Subcutaneous adipose tissue (tissue), 4 donors: ENCODE measurements around the gene NOL12. TPM values are rescaled to one million over a fixed set of nuclear protein-coding genes. Genes with fewer than 3 reads are reported as not detected.

ENCODE experiments used
- total RNA-seq, 4 donors: library from RNA; depleted of rRNA; stranded (reverse); fragments of >200 nt; gene quantifications; one replicate each; pipeline ENCODE4 v1.1.0, GENCODE V29; 2016
- TF ChIP-seq, protein P1 (sequence below): fragments of 450-650 bp; IDR thresholded peaks from one replicate; pipeline ENCODE4 v1.5.1; 2016; ENCODE audit warnings: low read depth, mild to moderate bottlenecking, control low read depth, antibody characterized with exemption, moderate library complexity

NOL12 gene
- total RNA-seq, 4 donors from 2014 or later: 18.7 to 35.8 (median 21.4) TPM

DNA sequence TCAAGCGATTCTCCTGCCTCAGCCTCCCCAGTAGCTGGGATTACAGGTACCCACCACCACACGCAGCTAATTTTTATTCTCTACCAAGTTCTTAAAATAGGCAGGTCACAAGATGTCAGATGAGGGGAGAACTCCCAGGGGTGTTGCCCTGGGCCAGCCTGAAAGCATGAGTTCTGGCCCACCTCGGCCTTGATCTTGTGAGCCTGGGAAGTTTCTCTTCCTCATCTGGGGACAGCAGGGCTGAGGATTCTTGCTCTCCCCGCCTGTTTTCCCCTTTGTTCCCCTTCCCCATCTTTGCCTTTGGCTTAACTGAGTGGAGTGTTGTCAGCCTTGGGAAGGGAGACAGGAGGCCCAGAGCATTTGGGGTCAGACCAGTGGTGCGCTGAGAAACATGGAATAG is 24.1 kb upstream of the NOL12 start:
- TF ChIP-seq, protein P1, sequence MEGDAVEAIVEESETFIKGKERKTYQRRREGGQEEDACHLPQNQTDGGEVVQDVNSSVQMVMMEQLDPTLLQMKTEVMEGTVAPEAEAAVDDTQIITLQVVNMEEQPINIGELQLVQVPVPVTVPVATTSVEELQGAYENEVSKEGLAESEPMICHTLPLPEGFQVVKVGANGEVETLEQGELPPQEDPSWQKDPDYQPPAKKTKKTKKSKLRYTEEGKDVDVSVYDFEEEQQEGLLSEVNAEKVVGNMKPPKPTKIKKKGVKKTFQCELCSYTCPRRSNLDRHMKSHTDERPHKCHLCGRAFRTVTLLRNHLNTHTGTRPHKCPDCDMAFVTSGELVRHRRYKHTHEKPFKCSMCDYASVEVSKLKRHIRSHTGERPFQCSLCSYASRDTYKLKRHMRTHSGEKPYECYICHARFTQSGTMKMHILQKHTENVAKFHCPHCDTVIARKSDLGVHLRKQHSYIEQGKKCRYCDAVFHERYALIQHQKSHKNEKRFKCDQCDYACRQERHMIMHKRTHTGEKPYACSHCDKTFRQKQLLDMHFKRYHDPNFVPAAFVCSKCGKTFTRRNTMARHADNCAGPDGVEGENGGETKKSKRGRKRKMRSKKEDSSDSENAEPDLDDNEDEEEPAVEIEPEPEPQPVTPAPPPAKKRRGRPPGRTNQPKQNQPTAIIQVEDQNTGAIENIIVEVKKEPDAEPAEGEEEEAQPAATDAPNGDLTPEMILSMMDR: no peak

DNA sequence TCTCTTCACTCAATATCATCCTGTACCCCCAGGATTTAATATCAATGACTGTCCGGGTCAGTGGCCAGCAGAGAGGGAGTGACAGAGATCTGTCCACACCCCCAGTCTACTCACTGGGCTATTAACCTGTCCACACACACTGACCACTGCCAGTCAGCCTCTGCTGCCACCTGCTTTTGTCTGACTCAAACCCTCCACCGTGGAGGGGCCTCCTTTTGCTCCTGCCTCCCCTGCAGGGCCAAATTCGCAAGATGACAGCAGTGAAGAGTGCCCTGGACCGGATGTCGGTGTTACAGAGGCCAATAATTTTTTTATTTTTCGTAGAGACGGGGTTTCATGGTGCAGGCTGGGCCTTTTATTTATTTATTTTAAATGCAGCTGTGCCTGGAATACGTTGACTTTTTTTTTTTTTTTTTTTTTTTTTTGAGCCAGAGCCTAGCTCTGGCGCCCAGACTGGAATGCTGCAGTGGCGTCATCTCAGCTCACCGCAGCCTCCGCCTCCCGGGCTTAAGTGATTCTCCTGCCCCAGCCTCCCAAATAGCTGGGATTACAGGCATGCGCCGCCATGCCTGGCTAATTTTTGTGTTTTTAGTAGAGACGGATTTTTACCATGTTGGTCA is 22.5 kb upstream of the NOL12 start:
- TF ChIP-seq, protein P1: no peak

- TF ChIP-seq, protein P1: no peak
Measured at GRCh38 chr22:37664249-37665101, 21.7 kb upstream of the NOL12 start.

GRCh38 chr22:37665487-37665886 is 20.7 kb upstream of the NOL12 start:
- TF ChIP-seq, protein P1: no peak

- TF ChIP-seq, protein P1: no peak
Measured at GRCh38 chr22:37669586-37669985, 16.6 kb upstream of the NOL12 start.

DNA sequence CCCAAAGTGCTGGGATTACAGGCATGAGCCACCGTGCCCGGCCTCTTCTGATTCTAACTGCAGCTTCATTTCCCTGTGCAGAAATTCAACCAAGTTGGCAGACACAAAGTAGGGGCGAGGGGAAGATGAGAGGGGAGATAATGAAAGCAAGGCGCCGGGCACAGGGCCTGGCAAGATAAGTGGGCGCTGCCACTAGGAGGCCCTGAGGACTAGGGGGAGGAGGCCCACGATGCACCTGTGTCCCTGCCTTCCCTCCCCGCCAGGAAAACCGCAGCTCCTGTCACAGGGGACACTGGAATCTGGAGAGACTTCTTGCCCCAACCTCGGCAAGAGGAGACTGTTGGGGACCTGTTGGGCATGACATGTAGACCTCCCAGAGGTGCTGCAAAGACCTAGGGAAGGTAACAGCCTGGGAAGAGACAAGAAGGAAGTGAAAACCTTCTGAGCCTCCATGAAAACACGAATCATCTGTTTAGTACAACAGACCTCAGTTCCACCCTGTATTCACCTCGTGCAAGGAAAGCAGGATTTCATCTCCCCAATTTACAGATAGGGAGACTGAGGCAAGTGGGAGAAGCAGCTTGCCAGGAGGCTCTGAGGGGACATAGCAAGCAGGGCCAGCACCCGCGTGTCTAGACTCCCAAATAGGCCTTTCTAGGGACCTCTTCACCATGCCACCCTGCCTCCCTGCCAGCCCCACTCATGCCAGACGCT is 13.8 kb upstream of the NOL12 start:
- TF ChIP-seq, protein P1: no peak

DNA sequence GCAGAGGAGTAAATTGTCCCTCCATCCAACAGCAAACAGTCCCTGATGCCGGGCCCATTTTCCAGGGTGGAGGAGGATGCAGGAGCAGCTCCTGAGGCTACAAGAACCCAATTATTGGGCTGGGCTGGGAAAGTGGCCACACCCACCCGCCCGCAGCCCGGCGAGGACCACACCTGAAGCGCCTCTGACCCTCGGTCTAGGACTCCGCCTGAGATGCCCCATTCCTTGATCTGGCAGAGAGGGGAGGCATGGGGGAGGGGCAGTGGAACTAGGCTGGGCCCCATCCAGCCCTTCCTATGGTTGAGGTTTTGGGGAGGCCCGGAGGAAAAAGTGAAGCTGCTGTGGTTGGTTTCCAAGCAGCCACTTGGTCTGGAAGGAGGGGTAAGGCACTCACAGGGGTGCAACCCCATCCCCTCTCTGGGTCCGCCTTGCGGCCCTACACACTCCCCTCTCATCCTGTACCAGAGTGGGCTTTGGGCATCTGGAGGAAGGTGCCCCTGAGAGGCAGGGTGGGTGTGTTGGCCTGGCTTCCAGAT is 13.2 kb upstream of the NOL12 start:
- TF ChIP-seq, protein P1: no peak
